Caco-2 (cell line): Measurements from ENCODE around the gene NOVA2. TPM values are rescaled to one million over a fixed set of nuclear protein-coding genes. Genes with fewer than 3 reads are reported as not detected.

Source experiments
- BruUV-seq: library from RNA; stranded (reverse); fragments of 400-500 nt; replicated peaks from 2 replicates; lab custom pipeline; 2021; lab: Mats Ljungman, UMichigan
- CTCF ChIA-PET: fragments of 300-600 bp; sonication (Branson Sonifier 250); formaldehyde crosslinking; loops from one replicate; lab custom pipeline; 2022; ENCODE audit warnings: antibody characterized with exemption; lab: Charles Lee
- POLR2A ChIA-PET: fragments of 300-600 bp; sonication (Branson Sonifier 250); formaldehyde crosslinking; loops from one replicate; lab custom pipeline; 2022; ENCODE audit warnings: antibody characterized with exemption; lab: Charles Lee
- DNase-seq, 2 experiments: peaks; one replicate each; pipeline versions ENCODE4 v3.0.0 to v3.0.0-alpha.2; 2020 to 2022
- H3K27me3 ChIP-seq: replicated peaks from 2 replicates; pipeline ENCODE4 v1.6.0; 2011; ENCODE audit warnings: low read length; ENCODE audit not compliant: control insufficient read depth, insufficient read depth
- H3K36me3 ChIP-seq: 2 replicates; pipeline ENCODE4 v1.5.1; 2011; ENCODE audit warnings: low read length; ENCODE audit not compliant: control insufficient read depth, insufficient read depth
- H3K4me1 ChIP-seq: fragments of 250-450 bp; sonication (Bioruptor Pico); 2 replicates; pipeline ENCODE4 v1.5.1; 2020; ENCODE audit warnings: mild to moderate bottlenecking
- H3K4me3 ChIP-seq: 2 replicates; pipeline ENCODE4 v1.5.1; 2011; ENCODE audit warnings: low read depth, mild to moderate bottlenecking, control low read depth, low read length
- H3K9me3 ChIP-seq: fragments of 250-450 bp; sonication (Bioruptor Pico); 2 replicates; pipeline ENCODE4 v1.5.1; 2020; ENCODE audit warnings: mild to moderate bottlenecking, moderate library complexity
- H3K27ac Mint-ChIP-seq: one replicate; pipeline ENCODE4 v1.8.0; 2022; ENCODE audit warnings: mixed read lengths; ENCODE audit not compliant: unreplicated experiment
- H3K27me3 Mint-ChIP-seq: one replicate; pipeline ENCODE4 v1.8.0; 2022; ENCODE audit warnings: mixed read lengths; ENCODE audit not compliant: insufficient read depth, unreplicated experiment
- H3K36me3 Mint-ChIP-seq: one replicate; pipeline ENCODE4 v1.8.0; 2022; ENCODE audit warnings: mild to moderate bottlenecking, mixed read lengths; ENCODE audit not compliant: insufficient read depth, unreplicated experiment
- H3K4me1 Mint-ChIP-seq: one replicate; pipeline ENCODE4 v1.8.0; 2022; ENCODE audit warnings: low read depth, mixed read lengths; ENCODE audit not compliant: unreplicated experiment
- H3K4me3 Mint-ChIP-seq: one replicate; pipeline ENCODE4 v1.8.0; 2022; ENCODE audit warnings: mild to moderate bottlenecking, moderate library complexity, mixed read lengths; ENCODE audit not compliant: unreplicated experiment
- H3K9me3 Mint-ChIP-seq: one replicate; pipeline ENCODE4 v1.8.0; 2022; ENCODE audit warnings: mixed read lengths; ENCODE audit not compliant: unreplicated experiment
- CTCF ChIP-seq, 2 experiments: fragments of 200-600 bp in 1 of 2; IDR thresholded peaks; 1 replicate in 1 of 2; 2 replicates in 1 of 2; pipeline versions ENCODE4 v1.5.1 to v1.8.0; 2011 to 2022; ENCODE audit warnings: antibody characterized with exemption in 1 of 2, control low read depth in 1 of 2, inconsistent platforms in 1 of 2, low read depth in 1 of 2, low read length in 1 of 2, mild to moderate bottlenecking in 1 of 2, moderate library complexity in 1 of 2; ENCODE audit not compliant: insufficient read depth in 1 of 2, severe bottlenecking in 1 of 2, unreplicated experiment in 1 of 2
- intact Hi-C: fragments of 100-400 bp; cut with micrococcal nuclease; formaldehyde crosslinking; loops from one replicate; pipeline ENCODE4 v1.10.0; 2022; ENCODE audit not compliant: unreplicated experiment
- total RNA-seq: library from RNA; stranded (reverse); gene quantifications from 2 replicates; pipeline ENCODE4 v1.2.3, GENCODE V29; 2022

Gene NOVA2
- total RNA-seq, 1 experiment from 2014 or later = 0.05 TPM

GRCh38 chr19:45917421-45918091, 56.1 kb downstream of the NOVA2 start:
- CTCF ChIA-PET = no interaction called here
- no TSS peak for BruUV-seq
- Mint-ChIP-seq H3K27ac (no peak overlapping the region), H3K36me3 (peaks cover 10% of the 10 kb centered on the region), H3K9me3 (no peaks in the 10 kb centered on the region), H3K4me1 (no peaks in the 10 kb centered on the region), H3K4me3 (no peak overlapping the region), H3K27me3 (no peaks in the 10 kb centered on the region)
- POLR2A ChIA-PET = interaction anchor here (0.6 kb wide), 1 partner anchor 147 kb away, joined by 6 read pairs; no protein-coding TSS in a partner anchor
- intact Hi-C loops = no loop called here
- no peaks in the 10 kb centered on the region for H3K36me3 ChIP-seq
- no peak overlapping the region for H3K4me3 ChIP-seq
- peaks cover 2% of the 10 kb centered on the region; the same call in 1 of the 2 replicates for H3K4me1 ChIP-seq
- no peaks in the 10 kb centered on the region for H3K27me3 ChIP-seq
- no peaks in the 10 kb centered on the region for H3K9me3 ChIP-seq
- TF ChIP-seq CTCF (IDR thresholded peaks at IDR 0.05; ENCODE audit: insufficient read depth in 1 of 2, low read depth in 1 of 2, low read length in 1 of 2, severe bottlenecking in 1 of 2, unreplicated experiment in 1 of 2) = no peak
- no peak for DNase-seq

- peaks cover 11% of the 10 kb centered on the region for H3K4me1 Mint-ChIP-seq
- BruUV-seq = no TSS peak
- Histone ChIP-seq H3K9me3 (no peaks in the 10 kb centered on the region), H3K36me3 (no peaks in the 10 kb centered on the region), H3K4me3 (no peak within 1 kb of the TSS), H3K27me3 (no peaks in the 10 kb centered on the region), H3K4me1 (peaks cover 14% of the 10 kb centered on the region)
- ChIA-PET CTCF (interaction anchor here (0.5 kb wide), 1 partner anchor 46 kb away, joined by 3 read pairs; no protein-coding TSS in a partner anchor), POLR2A (no interaction called here)
- H3K4me3 Mint-ChIP-seq = no peak within 1 kb of the TSS
- H3K9me3 Mint-ChIP-seq = no peaks in the 10 kb centered on the region
- H3K36me3 Mint-ChIP-seq = peaks cover 13% of the 10 kb centered on the region
- no peak within 1 kb of the TSS for H3K27ac Mint-ChIP-seq
- peak; percentile 36 to 55 for DNase-seq
- intact Hi-C loops = no loop called here
- TF ChIP-seq CTCF (IDR thresholded peaks at IDR 0.05; ENCODE audit: insufficient read depth in 1 of 2, low read depth in 1 of 2, low read length in 1 of 2, severe bottlenecking in 1 of 2, unreplicated experiment in 1 of 2) = no peak
- H3K27me3 Mint-ChIP-seq = no peaks in the 10 kb centered on the region
Observed at GRCh38 chr19:45913874-45914830, 59.5 kb downstream of the NOVA2 start, which contains the start of gene NANOS2. Gene NANOS2, minus strand, starts transcription at chr19:45914778. Its CDS starts 85 bp downstream, at chr19:45914693.

GRCh38 chr19:45911291-45911690, 62.4 kb downstream of the NOVA2 start:
- peak; percentile 81 to 90 for DNase-seq

More at GRCh38 chr19:45911291-45911690, 62.4 kb downstream of the NOVA2 start:
- Mint-ChIP-seq H3K4me1 (peaks cover 11% of the 10 kb centered on the region), H3K4me3 (no peak overlapping the region), H3K27ac (peak overlapping the region; percentile 80), H3K9me3 (no peaks in the 10 kb centered on the region), H3K36me3 (peaks cover 9% of the 10 kb centered on the region), H3K27me3 (no peaks in the 10 kb centered on the region)
- TF ChIP-seq CTCF (IDR thresholded peaks at IDR 0.05; ENCODE audit: insufficient read depth in 1 of 2, low read depth in 1 of 2, low read length in 1 of 2, severe bottlenecking in 1 of 2, unreplicated experiment in 1 of 2) = no peak
- no peaks in the 10 kb centered on the region for H3K27me3 ChIP-seq
- BruUV-seq = no TSS peak
- no peaks in the 10 kb centered on the region for H3K9me3 ChIP-seq
- no peak overlapping the region for H3K4me3 ChIP-seq
- POLR2A ChIA-PET = interaction anchor here (0.7 kb wide), 1 partner anchor 141 kb away, joined by 3 read pairs; no protein-coding TSS in a partner anchor
- CTCF ChIA-PET = interaction anchor here (0.9 kb wide), 1 partner anchor 49 kb away, joined by 4 read pairs; no protein-coding TSS in a partner anchor
- H3K4me1 ChIP-seq = peaks cover 14% of the 10 kb centered on the region
- H3K36me3 ChIP-seq = no peaks in the 10 kb centered on the region
- intact Hi-C loops = loop anchor here (1.0 kb wide), 1 partner anchor 9 kb away; the partner anchor contains the start of gene MYPOP
